ENCODE data around the gene ICOS.
A peak's percentile ranks its signal among the peaks of the same experiment; 100 is the strongest.
"Not testable (repeated sequence)": the region's sequence is repeated elsewhere in the genome, so short reads cannot be mapped to it uniquely, and the experiment has no call there.

Gene ICOS

DNA sequence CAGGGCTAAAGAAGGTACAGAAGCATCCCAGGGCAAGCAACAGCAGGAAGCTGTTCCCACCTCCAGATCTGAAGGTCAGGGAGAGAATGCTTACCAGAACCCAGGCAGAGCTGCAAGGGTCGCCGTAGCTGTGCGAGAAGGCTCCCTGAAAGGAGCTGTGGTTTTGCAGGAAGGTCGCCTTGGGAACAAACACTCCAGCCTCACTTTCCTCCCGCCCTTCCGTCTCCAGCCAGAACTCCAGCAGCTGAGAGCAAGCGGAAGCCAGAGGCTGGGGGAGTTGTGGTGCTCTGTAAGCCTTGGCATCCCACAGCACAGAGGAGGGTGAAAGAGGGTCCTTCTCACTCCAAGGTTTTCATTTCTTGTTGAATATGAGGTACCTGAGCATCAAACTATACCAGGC, 18.3 kb upstream of the ICOS start:
- no peak for DNase-seq (ENCODE audit: low read depth in 2 of 2)

DNA sequence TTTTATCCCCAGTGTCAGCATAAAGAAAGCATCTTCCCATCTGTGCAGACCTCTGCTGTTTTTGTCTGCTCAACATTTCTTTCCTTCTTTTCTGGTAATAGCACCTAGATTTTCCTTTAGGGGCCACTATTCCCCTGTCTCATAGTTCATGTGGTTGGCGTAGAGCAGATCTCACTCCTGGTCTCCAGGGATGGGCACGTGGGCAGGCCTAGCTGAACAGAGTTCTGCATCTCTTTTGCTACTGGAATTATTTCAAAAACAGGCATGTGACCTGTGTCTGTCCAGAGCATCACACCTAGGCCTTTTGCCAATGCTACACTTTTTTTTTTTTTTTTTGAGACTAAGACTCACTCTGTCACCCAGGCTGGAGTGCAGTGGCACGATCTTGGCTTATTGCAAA, 17.7 kb upstream of the ICOS start:
- no peak for DNase-seq (ENCODE audit: low read depth in 2 of 2)

DNA sequence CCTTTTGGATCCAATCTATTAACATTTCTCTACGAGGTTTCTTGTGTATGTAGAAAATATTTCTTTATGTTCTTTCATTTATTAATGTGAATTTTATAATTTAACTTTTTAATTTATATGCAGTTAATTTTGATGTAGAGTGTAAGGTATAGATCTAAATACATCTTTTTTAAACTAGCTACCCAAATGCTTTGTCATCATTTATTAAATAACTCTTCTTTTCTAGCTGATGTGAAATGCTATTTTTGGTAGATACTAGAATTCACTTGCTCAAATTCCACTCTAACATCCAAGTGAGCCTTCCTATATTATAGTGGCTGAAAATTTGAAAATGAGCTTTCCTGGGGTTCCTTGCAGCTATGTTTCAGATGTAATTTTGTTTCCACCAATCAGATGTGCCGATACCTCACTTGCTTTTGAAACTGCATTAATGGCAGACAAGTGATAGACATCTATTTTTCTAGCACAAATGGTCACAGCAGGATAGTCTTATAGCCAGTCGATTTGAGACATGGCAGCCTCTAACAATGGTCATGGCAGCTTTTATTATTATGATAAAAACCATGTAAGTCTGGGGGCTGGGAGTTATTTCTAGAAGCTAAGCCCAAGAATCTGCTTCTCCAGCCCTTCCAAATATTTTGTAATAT, 10.9 kb upstream of the ICOS start:
- no peak for DNase-seq (ENCODE audit: low read depth in 2 of 2)

DNA sequence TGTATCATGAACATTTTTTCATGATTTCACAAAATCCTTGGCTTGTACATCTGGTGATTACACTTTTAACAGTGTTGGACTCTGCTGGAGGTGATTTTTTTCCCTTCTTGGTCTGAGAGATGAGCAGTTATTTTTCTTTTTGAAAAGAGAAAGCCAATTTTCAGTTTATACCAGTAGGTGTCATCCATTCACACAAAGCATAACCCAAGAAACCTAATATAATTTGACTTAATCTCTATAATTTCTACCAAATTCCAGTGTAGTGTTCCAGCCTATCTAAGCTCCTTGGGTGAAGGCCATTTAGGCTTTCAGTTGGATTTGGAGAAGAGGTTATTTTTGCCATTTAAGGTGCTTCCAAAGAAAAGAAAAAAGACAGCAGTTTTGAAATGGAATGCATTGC, 7.7 kb upstream of the ICOS start:
- DNase-seq (ENCODE audit: low read depth in 2 of 2), result no peak

DNA sequence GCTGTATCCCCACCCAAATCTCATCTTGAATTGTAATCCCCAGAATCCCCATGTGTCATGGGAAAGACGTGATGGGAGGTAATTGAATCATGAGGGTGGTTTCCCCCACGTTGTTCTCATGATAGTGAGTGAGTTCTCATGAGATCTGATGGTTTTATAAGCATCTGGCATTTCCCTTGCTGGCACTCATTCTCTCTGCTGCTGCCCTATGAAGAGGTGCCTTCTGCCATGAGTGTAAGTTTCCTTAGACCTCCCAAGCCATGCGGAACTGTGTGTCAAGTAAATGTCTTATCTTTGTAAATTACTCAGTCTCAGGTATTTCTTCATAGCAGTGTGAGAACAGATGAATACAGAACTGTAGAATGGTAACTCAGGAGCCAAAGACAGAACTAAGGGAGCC, 5.3 kb upstream of the ICOS start:
- not testable (repeated sequence) for DNase-seq (ENCODE audit: low read depth in 2 of 2)

DNA sequence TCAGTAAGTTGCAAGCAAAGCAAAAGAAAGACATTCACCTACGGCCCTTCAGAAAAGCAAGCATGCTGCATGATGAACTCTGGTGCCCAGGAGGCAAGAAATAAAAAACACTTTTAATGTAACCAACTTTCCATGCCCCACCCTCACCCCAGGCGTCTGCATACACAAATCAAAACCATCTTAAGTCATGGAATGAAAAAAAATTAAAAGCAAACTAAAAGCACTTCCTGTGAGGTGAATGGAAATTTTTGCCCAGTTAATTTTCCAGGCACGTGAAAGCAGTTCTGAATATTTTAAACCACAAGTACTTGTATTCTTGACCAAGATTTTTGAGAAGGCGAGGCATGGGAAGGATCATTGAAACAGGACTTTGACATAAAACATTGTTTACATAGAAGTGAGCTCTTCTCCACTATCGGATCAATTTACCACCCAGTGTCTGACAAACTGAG, 2.5 kb upstream of the ICOS start:
- peak; percentile 37 to 41 for DNase-seq (ENCODE audit: low read depth in 2 of 2)

DNA sequence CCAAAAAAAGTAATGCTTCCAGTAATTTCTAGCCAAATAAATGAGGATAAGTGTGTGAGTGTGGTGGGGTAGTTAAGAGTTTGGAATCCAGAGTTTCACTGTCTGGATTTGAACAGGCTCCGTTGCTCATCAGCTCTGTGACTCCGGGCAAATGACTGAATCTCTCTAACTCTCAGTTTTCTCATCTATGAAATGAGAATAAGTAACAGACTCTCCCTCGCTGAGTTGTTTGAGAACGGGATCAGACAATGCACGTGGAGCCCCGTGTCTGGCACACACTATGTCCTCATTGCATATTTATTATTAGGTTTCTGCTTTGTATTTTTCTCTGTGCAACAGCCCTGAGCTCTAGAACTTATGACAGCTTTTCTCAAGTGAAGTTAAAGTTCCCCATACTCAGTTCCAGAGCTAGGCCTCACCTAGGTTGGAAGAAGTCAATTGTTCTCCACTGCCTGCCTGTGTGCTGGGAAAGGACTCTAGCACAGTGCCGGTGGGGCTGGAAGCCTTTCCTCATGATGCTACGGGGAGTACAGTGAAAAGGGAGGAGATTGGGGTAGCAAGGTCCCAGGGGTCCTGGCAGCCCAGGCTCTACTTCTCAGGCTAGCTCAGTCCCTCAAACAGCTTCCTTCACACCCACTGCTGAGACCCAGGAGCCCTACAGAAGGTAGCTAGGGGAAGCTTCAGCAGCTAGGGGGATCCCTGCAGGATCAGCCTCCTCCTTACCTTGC, 1.7 kb upstream of the ICOS start:
- no peak for DNase-seq (ENCODE audit: low read depth in 2 of 2)

DNA sequence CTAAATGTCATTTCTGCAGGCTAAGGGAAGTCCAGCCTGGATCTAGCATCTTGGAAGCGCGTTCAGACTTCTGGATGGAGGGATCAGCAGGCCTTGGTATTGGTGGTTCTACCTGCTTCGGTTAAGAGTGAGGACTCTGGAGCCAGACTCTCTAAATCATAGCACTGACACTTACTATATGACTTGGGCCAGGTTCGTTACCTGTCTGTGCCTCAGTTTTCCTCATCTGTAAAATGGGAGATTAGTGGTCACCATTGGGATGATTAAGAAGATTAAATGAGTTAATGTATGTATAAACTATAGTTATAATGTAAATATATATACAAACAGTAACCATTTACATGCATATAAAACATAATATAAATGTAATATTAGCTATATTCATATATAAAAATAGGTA, 995 bp upstream of the ICOS start:
- no peak for DNase-seq (ENCODE audit: low read depth in 2 of 2)

DNA sequence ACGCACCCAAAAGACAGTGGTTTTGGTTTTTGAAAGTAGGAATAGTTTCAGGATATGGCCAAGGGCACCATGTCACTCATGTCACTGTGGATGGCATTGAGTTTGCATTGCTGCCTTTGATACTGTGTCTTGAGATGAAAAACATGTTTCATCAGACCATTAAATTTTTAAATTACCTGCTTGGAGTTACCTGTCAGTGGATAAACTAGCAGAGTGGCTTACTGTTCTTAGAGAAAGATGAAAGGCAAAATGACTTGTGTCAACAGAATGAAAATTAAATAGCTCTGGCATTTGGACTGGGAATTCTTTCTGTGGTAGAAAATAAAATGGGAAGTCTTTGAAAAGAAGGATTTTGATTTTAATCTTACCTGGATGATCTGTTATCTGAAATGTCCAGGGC, 386 bp downstream of the ICOS start:
- no peak for DNase-seq (ENCODE audit: low read depth in 2 of 2)

DNA sequence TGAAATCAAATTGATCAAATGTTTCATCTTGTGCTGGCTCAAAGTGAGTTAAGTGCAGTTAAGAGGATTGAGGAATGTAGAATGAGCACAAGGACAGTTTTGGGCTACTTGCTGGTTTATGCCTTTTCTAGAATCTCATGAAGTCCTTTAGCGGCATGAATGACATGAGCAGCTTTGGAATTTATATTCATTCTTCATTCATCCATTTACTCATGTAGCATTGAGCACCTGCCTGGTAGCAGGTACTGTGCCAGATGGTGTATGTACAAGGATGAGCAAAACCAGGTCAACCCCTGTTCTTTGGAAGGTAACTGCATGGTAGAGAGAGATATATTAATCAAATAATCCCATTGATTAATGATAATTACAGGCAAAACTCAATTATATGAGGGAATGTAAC, 1.2 kb downstream of the ICOS start:
- DNase-seq (ENCODE audit: low read depth in 2 of 2), result no peak

DNA sequence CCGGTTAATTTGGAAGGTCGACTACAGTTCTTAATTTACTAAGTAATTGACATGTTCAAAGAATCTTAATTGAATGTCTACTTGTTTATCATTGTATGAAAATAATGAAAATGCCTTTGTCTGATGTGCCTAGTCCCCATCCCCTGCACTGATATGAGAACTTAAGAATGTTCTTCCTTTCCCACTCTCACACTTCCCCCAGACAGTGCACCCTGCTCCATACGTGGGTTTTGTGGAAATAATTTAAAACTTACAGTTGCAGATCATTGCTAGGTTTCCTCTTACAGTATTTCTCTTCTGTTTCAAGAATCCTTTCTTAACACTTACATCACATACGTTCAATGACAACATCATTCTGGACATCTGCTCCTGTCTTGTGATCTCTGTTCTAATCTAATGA, 3.5 kb downstream of the ICOS start:
- no peak for DNase-seq (ENCODE audit: low read depth in 2 of 2)

DNA sequence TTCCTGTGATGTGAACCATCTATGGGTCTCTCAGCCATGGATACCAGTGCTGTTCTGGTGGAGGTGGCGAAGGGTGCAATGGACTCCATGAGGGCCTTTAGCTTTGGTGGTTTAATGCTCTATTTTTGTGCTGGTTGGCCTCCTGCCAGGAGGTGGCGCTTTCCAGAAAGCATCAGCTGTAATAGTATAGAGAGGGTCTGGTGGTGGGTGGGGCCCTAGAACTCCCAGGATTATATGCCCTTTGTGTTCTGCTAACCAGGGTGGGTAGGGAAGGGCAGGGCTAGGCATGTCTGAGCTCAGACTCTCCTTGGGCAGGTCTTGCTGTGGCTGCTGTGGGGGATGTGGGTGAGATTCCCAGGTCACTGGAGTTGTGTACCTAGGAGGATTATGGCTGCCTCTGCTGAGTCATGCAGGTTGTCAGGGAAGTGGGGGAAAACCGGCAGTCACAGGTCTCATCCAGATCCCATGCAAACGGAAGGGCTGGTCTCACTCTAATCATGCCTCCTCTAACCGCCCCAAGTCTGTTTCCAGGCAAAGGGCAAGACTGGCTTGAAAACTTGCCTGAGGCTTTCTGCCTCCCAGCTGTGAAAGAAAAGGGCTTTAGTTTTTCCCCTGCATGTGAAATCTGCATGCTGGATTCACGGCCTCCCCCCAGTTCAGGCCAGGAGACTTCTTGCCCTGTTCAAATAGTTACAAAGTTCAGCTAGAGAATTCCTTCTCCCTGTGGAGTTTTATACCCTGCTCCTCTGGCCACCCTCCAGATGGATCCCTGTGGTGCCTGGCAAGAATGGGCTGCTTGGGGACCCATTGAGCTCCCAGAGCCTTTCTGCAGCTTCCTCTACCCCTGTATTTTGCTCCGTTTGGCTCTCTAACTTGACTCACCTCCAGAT, 7.2 kb downstream of the ICOS start:
- not testable (repeated sequence) for DNase-seq (ENCODE audit: low read depth in 2 of 2)

DNA sequence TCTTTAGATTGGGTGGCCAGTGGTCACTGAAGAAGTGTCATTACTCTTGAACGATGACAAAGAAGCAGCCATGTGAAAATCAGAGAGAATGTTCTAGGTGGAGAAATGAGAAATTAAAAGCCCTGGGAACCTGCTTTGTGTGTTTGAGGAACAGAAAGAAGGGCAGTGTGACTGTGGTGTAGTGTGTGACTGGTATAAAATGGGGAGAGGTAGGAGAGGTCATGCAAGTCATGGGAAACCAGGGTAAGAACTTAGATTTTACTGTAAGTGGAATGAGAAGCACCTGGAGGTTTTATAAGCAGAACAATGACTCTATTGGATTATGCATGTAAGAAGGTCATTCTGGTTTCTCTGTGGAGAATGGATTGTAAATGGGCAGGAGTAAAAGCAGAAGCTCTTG, 12.2 kb downstream of the ICOS start:
- no peak for DNase-seq (ENCODE audit: low read depth in 2 of 2)

DNA sequence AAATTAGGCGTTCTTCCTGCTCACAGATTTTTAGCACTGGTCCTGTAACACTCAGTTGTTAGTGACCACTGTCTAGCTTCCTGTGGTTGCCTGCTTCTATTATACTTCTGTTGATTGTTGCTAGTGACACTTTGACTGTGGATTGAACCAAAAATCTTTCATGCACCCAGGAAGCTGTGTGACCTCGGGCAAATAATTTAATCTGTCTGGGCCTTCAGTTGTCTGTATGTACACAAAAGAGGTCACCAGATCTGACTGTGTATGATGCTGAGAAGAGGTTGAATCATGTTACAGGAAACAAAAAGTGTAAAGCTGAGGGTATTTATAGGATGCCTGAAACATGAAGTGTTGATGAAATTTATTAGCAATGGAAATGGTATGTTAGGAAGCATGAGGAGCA, 12.7 kb downstream of the ICOS start:
- DNase-seq (ENCODE audit: low read depth in 2 of 2), result no peak

DNA sequence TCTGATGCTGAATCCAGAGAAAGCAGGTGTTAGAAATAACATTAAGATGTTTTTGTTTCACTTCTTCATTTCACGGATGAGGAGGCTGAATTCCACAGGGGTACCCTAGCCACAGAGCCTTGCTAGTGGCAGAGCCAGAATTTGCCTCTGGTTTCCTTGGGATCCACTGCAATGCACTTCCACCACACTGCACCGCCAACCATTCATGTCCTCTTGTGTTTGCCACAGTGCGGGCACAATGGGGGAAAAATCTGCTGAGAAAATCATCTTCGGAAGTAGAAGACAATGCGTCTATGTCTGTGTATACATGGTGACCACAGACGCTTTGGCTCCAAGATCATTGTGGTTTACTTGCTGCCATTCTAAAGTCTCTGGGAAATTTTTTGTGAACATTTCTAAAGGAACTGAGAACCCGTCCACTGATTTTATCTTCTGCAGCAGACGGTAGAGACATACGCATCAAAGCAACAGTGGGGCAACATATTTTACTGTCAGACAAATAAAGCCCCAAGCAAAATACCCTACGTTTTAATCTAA, 14.9 kb downstream of the ICOS start:
- no peak for DNase-seq (ENCODE audit: low read depth in 2 of 2)

DNA sequence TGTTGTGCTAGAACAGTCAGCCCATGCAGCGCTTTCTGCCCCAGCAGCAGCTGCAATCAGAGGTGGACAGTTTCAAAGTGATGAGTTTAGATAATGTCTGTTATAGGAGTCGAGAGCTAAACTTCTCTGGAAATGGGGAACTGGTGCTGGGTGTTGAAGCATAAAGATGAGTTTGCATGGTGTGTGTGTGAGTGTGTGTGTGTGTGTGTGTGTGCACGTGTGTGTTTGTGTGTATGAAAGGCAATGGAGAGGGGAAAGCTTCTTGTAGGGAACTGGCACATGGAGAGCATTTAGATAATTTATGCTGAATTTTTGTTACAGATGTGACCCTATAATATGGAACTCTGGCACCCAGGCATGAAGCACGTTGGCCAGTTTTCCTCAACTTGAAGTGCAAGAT, 22.7 kb downstream of the ICOS start:
- DNase-seq (ENCODE audit: low read depth in 2 of 2), result no peak

DNA sequence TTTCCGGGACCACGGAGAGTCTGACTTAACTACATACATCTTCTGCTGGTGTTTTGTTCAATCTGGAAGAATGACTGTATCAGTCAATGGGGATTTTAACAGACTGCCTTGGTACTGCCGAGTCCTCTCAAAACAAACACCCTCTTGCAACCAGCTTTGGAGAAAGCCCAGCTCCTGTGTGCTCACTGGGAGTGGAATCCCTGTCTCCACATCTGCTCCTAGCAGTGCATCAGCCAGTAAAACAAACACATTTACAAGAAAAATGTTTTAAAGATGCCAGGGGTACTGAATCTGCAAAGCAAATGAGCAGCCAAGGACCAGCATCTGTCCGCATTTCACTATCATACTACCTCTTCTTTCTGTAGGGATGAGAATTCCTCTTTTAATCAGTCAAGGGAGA, 23.1 kb downstream of the ICOS start:
- DNase-seq (ENCODE audit: low read depth in 2 of 2), result no peak

DNA sequence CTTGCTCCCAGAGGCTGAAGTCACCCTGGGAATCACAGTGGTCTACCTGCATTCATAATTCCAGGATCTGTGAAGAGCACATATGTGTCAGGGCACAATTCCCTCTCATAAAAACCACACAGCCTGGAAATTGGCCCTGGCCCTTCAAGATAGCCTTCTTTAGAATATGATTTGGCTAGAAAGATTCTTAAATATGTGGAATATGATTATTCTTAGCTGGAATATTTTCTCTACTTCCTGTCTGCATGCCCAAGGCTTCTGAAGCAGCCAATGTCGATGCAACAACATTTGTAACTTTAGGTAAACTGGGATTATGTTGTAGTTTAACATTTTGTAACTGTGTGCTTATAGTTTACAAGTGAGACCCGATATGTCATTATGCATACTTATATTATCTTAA, 24.2 kb downstream of the ICOS start:
- no peak for DNase-seq (ENCODE audit: low read depth in 2 of 2)

DNA sequence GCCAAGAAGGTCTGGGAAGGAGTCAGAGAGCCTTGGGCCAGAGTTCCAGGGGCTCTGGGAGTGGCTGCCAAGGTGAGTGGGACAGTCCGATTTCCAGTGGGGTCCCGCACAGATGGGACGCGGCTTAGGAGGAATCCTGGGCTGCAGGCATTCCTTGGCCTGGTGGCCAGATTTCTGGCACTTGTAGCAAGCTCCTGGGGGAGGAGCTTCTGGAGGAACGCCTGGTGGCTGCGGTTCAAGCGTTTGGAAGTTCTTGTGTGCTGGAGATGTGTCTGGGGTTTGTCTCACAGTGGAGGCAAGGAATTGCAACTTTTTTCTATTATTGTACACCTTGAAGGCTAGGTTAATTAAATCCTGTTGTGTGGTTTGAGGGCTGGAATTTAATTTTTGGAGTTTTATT, 28.6 kb downstream of the ICOS start:
- DNase-seq (ENCODE audit: low read depth in 2 of 2), result not testable (repeated sequence)

DNA sequence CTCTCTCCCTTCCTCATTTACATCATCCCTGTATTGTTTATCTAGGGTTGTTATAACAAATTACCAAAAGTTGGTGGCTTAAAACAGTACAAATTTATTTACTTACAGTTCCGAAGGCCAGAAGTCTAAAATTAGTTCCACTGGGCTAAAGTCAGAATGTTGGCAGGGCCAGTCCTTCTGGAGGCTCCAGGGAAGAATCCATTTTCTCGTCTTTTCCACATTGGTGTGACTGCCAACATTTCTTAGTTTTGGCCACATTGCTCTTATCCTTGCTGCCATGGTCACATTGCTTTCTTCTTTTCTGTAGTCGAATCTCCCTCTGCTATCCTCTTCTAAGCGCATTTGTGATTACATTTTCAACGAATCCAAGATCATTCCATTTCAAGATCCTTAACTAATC, 34.7 kb downstream of the ICOS start:
- DNase-seq (ENCODE audit: low read depth in 2 of 2), result no peak

DNA sequence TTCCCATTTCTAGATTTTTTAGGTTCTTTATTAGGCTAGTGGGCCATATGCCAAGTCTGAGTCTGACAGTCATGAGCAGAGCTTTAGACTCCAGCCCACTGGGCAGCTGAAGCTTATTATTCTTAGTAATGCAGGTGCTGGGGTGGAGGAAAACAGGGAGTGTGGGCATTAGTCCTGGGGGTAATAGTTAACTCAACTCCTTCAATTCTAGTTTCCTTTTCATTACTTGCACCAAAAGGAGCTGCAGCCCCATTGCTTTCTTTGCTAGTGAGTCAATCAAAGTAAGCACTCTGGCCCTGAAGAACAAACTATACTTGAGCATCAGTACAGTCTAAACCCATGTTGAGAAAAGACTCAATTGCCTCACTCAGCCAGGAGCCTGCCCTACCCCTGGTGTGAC, 35.5 kb downstream of the ICOS start:
- DNase-seq (ENCODE audit: low read depth in 2 of 2), result no peak

DNA sequence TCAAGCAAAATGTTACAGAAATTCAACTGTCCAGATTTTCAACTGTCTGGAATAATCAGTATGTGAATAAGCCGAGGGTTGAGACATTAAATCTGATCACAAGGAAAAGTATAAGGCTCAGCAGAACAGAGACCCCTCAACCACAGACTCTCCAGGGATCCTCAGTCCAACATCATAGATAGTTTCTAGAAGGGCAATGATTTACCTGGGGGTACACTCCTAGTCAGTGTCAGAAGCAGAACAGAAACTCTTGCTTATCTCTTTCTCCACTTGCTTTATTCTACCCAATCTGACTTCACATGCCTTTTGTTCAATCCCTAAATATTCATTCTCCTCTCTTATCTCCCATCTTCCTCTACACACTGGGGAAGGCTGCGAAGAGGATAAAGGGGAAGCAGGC, 36.4 kb downstream of the ICOS start:
- no peak for DNase-seq (ENCODE audit: low read depth in 2 of 2)

DNA sequence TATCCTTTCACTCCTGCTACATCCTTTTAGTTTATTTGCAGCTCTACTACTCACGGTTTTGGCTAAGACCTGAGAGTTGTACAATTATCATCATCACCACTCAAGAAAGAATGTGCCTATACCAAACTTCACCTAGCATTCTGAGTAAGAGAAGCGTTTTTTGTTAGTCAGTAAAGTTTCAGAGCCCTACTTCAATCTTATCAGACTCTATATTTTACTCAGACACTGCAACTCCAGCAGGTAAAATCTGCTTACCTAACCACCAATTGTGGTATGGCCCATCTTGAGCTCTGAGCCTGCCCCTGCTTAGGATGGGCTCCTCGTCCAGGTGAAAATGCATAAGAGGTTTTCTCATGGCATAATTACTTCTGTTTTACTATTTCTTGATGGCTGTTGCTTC, 37.1 kb downstream of the ICOS start:
- DNase-seq (ENCODE audit: low read depth in 2 of 2), result no peak
